HCT116 (cell line): ENCODE results near the gene ACTC1. TPM values are rescaled to one million over a fixed set of nuclear protein-coding genes. Genes with fewer than 3 reads are reported as not detected.

Source experiments
- ATAC-seq: fragments of 200-7000 bp; cut with Tn5 transposase; 2 replicates; pipeline ENCODE4 v1.9.1; 2020; ENCODE audit warnings: mild to moderate bottlenecking, moderate library complexity
- BruUV-seq: library from RNA; stranded (reverse); fragments of 400-500 nt; replicated peaks from 2 replicates; lab custom pipeline; 2021; lab: Mats Ljungman, UMichigan
- CTCF ChIA-PET: fragments of 300-600 bp; sonication (Branson Sonifier 250); formaldehyde crosslinking; loops from one replicate; lab custom pipeline; 2021; ENCODE audit warnings: antibody characterized with exemption; lab: Charles Lee
- POLR2A ChIA-PET: fragments of 300-600, 350-600 bp; sonication (Branson Sonifier 250); formaldehyde crosslinking; loops from one replicate; lab custom pipeline; 2021; ENCODE audit warnings: antibody characterized with exemption; lab: Charles Lee
- RAD21 ChIA-PET, 2 experiments: fragments of 300-600 bp; sonication (Branson Sonifier 250); formaldehyde crosslinking; loops; one replicate each; lab custom pipeline; 2023; ENCODE audit warnings: low total read pairs in 2 of 2; ENCODE audit not compliant: uncharacterized antibody in 2 of 2, unreplicated experiment in 2 of 2, low non-redundant PET in 1 of 2; lab: Charles Lee
- DNase-seq: peaks from one replicate; pipeline ENCODE4 v3.0.0-alpha.2; 2010; ENCODE audit warnings: low read depth, low spot score
- H2AFZ ChIP-seq: fragments of 200-600 bp; shearing (Covaris generic), sonication (generic); 2 replicates; pipeline ENCODE4 v1.6.1; 2017; ENCODE audit warnings: low read depth, mixed run types, mixed read lengths, antibody characterized with exemption, low read length; ENCODE audit not compliant: poor library complexity, severe bottlenecking
- H3K27ac ChIP-seq: 2 replicates; pipeline ENCODE4 v1.5.1; 2012; ENCODE audit warnings: low read depth, low read length
- H3K27me3 ChIP-seq: fragments of 200-600 bp; sonication (generic); 2 replicates; pipeline ENCODE4 v1.6.1; 2016; ENCODE audit warnings: mixed run types, low read length, mixed read lengths; ENCODE audit not compliant: insufficient read depth
- H3K36me3 ChIP-seq, 2 experiments: fragments of 200-500 bp in 1 of 2; fragments of 200-600 bp in 1 of 2; sonication (Bioruptor generic) in 1 of 2; sonication (generic) in 1 of 2; 2 replicates each; pipeline versions ENCODE4 v1.5.1 to v1.6.1; 2014 to 2016; ENCODE audit warnings: low read length in 2 of 2, inconsistent platforms in 1 of 2, mixed read lengths in 1 of 2, mixed run types in 1 of 2; ENCODE audit not compliant: insufficient read depth in 2 of 2, control insufficient read depth in 1 of 2
- H3K4me1 ChIP-seq, 2 experiments: fragments of 200-600 bp in 1 of 2; sonication (generic) in 1 of 2; 2 replicates each; pipeline versions ENCODE4 v1.5.1 to v1.6.1; 2012 to 2017; ENCODE audit warnings: low read length in 2 of 2, inconsistent platforms in 1 of 2, mild to moderate bottlenecking in 1 of 2, mixed read lengths in 1 of 2, mixed run types in 1 of 2, moderate library complexity in 1 of 2; ENCODE audit not compliant: insufficient read depth in 2 of 2, control insufficient read depth in 1 of 2
- H3K4me2 ChIP-seq: fragments of 200-600 bp; sonication (generic); 2 replicates; pipeline ENCODE4 v1.6.1; 2017; ENCODE audit warnings: mixed run types, low read length, mixed read lengths
- H3K4me3 ChIP-seq, 2 experiments: fragments of 200-600 bp in 1 of 2; sonication (generic) in 1 of 2; replicated peaks in 1 of 2; 2 replicates each; pipeline ENCODE4 v1.5.1; 2011 to 2016; ENCODE audit warnings: low read length in 2 of 2, control low read depth in 1 of 2, low read depth in 1 of 2, mild to moderate bottlenecking in 1 of 2, mixed read lengths in 1 of 2, mixed run types in 1 of 2
- H3K79me2 ChIP-seq: fragments of 200-600 bp; sonication (generic); 2 replicates; pipeline ENCODE4 v1.6.1; 2017; ENCODE audit warnings: mild to moderate bottlenecking, mixed run types, low read length, moderate library complexity, mixed read lengths; ENCODE audit not compliant: insufficient read depth
- H3K9ac ChIP-seq: fragments of 200-600 bp; sonication (generic); 2 replicates; pipeline ENCODE4 v1.6.1; 2016; ENCODE audit warnings: low read length, mixed read lengths
- H3K9me2 ChIP-seq: fragments of 200-600 bp; sonication (generic), shearing (Covaris generic); 2 replicates; pipeline ENCODE4 v1.6.1; 2017; ENCODE audit warnings: mixed run types, mild to moderate bottlenecking, moderate library complexity; ENCODE audit not compliant: insufficient read depth
- H3K9me3 ChIP-seq, 2 experiments: fragments of 200-500 bp in 1 of 2; fragments of 200-600 bp in 1 of 2; sonication (Bioruptor generic) in 1 of 2; sonication (generic) in 1 of 2; 2 replicates each; pipeline ENCODE4 v1.6.1; 2014 to 2017; ENCODE audit warnings: low read length in 2 of 2, mixed read lengths in 2 of 2, inconsistent platforms in 1 of 2, low read depth in 1 of 2, mild to moderate bottlenecking in 1 of 2, mixed run types in 1 of 2, moderate library complexity in 1 of 2; ENCODE audit not compliant: control insufficient read depth in 1 of 2, insufficient read depth in 1 of 2
- H4K20me1 ChIP-seq: fragments of 200-600 bp; sonication (generic), shearing (Covaris generic); 2 replicates; pipeline ENCODE4 v1.6.1; 2017; ENCODE audit warnings: mixed run types, mild to moderate bottlenecking, moderate library complexity; ENCODE audit not compliant: insufficient read depth
- ATF3 ChIP-seq: IDR thresholded peaks from 2 replicates; pipeline ENCODE4 v1.6.1; 2012
- CBX3 ChIP-seq: IDR thresholded peaks from 2 replicates; pipeline ENCODE4 v1.6.1; 2012; ENCODE audit warnings: low read depth
- CEBPB ChIP-seq: IDR thresholded peaks from 2 replicates; pipeline ENCODE4 v1.6.1; 2012; ENCODE audit warnings: low read depth
- CTCF ChIP-seq, 3 experiments: fragments of 200-600 bp in 1 of 3; sonication (generic) in 1 of 3; IDR thresholded peaks in 2 of 3; conservative IDR thresholded peaks in 1 of 3; 2 replicates each; pipeline ENCODE4 v1.5.1; 2012 to 2017; ENCODE audit warnings: low read depth in 2 of 3, low read length in 2 of 3, antibody characterized with exemption in 1 of 3, borderline replicate concordance in 1 of 3, control low read depth in 1 of 3, mild to moderate bottlenecking in 1 of 3, mixed read lengths in 1 of 3, mixed run types in 1 of 3, moderate library complexity in 1 of 3; ENCODE audit not compliant: insufficient read depth in 1 of 3
- EGR1 ChIP-seq: IDR thresholded peaks from 2 replicates; pipeline ENCODE4 v1.6.1; 2012; ENCODE audit warnings: low read depth
- EZH2 ChIP-seq: fragments of 200-600 bp; sonication (generic); IDR thresholded peaks from 2 replicates; pipeline ENCODE4 v1.6.1; 2017; ENCODE audit warnings: antibody characterized with exemption, mixed run types
- FOSL1 ChIP-seq: IDR thresholded peaks from 2 replicates; pipeline ENCODE4 v1.6.1; 2012; ENCODE audit warnings: low read depth
- JUND ChIP-seq: IDR thresholded peaks from 2 replicates; pipeline ENCODE4 v1.6.1; 2012
- MAX ChIP-seq: IDR thresholded peaks from 2 replicates; pipeline ENCODE4 v1.6.1; 2012
- POLR2A ChIP-seq: IDR thresholded peaks from 2 replicates; pipeline ENCODE4 v1.7.0; 2011; ENCODE audit warnings: borderline replicate concordance; ENCODE audit not compliant: insufficient read depth, insufficient read length; ENCODE audit errors: extremely low read depth
- SP1 ChIP-seq: IDR thresholded peaks from 2 replicates; pipeline ENCODE4 v1.6.1; 2012; ENCODE audit warnings: low read depth
- TCF7L2 ChIP-seq: IDR thresholded peaks from 2 replicates; pipeline ENCODE4 v1.7.0; 2011; ENCODE audit warnings: borderline replicate concordance, inconsistent platforms; ENCODE audit not compliant: insufficient read depth, insufficient read length; ENCODE audit errors: extremely low read depth
- ZBTB33 ChIP-seq: IDR thresholded peaks from 2 replicates; pipeline ENCODE4 v1.6.1; 2011; ENCODE audit warnings: mild to moderate bottlenecking, low read length, moderate library complexity; ENCODE audit not compliant: insufficient replicate concordance; ENCODE audit errors: extremely low read depth
- ZNF274 ChIP-seq: fragments of 200-500 bp; sonication (Bioruptor generic); IDR thresholded peaks from 2 replicates; pipeline ENCODE4 v1.6.1; 2014; ENCODE audit warnings: mild to moderate bottlenecking, low read depth, low read length, inconsistent platforms
- intact Hi-C: fragments of 100-400 bp; cut with micrococcal nuclease; formaldehyde crosslinking; loops from 2 replicates; pipeline ENCODE4 v1.10.0; 2022
- total RNA-seq: library from RNA; stranded (reverse); gene quantifications from one replicate; pipeline ENCODE4 v1.2.1, GENCODE V29; 2021; ENCODE audit not compliant: unreplicated experiment
- TF ChIP-seq, protein P1 (sequence below): IDR thresholded peaks from 2 replicates; pipeline ENCODE4 v1.6.1; 2012; ENCODE audit warnings: low read depth

ACTC1 gene
- total RNA-seq, 1 experiment from 2014 or later, result not detected

DNA sequence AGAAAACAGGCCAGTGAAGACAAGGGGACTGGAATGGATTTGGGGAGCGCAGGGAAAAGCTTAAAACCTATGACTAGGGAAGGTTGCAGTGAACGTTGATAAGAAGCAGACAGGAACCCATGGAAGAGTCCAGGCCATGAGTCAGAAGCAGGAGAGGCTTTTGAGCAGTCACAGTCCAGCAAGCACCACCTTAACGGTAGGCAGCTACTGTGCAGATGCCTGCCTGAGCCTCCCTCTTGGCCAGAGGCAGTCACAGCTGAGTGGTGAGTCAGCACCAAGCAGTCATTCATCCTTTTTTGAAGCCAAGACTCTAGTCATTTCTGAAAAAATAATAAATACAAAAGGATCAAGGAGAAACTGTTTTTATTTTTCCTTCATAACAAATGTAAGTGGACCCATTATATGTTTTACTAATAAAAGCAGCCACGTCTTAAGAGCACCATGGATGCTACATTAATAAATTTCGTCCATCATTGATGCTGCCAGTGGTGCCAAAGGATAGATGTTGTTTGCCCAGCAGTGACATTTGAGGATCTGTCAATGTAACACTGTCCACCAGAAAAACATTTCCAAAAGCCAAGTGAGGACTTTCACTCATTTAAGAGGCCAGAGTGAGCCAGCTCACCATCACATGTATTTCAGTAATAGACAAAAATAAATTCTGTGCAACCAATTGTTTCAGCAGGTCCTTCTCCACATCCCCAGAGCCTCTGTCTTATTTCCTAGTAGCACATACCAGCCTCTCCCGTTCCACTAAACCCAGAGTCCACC, 42.1 kb upstream of the ACTC1 start (continued):
- TF ChIP-seq ZBTB33, result no peak

- POLR2A ChIA-PET, result no interaction called here
- Histone ChIP-seq H3K9me2 (0 out of 2 replicates have a peak, but pooled peaks cover 3% of the 10 kb centered on the region), H3K9ac (no peak overlapping the region), H2AFZ (no peak overlapping the region), H3K36me3 (no peaks in the 10 kb centered on the region), H4K20me1 (no peaks in the 10 kb centered on the region), H3K4me1 (no peaks in the 10 kb centered on the region), H3K4me3 (no peak overlapping the region), H3K27me3 (no peaks in the 10 kb centered on the region), H3K9me3 (no peaks in the 10 kb centered on the region), H3K4me2 (no peak overlapping the region), H3K79me2 (no peaks in the 10 kb centered on the region), H3K27ac (no peak overlapping the region)
- no TSS peak for BruUV-seq
- no peak for ATAC-seq
- no peak for DNase-seq
- RAD21 ChIA-PET, result no interaction called here
- CTCF ChIA-PET, result no interaction called here
- intact Hi-C loops, result no loop called here
- TF ChIP-seq ATF3, result no peak
- TF ChIP-seq EZH2, result no peak
- no peak for TF ChIP-seq CEBPB
- no peak for TF ChIP-seq CTCF (IDR thresholded peaks at IDR 0.05 in 2 of 3, conservative IDR thresholded peaks at IDR 0.05 in 1 of 3; ENCODE audit: borderline replicate concordance in 1 of 3, insufficient read depth in 1 of 3, low read depth in 2 of 3, low read length in 2 of 3)
- TF ChIP-seq MAX, result no peak
- no peak for TF ChIP-seq CBX3
- TF ChIP-seq EGR1, result no peak
- TF ChIP-seq POLR2A, result no peak
- no peak for TF ChIP-seq TCF7L2
- TF ChIP-seq, protein P1, sequence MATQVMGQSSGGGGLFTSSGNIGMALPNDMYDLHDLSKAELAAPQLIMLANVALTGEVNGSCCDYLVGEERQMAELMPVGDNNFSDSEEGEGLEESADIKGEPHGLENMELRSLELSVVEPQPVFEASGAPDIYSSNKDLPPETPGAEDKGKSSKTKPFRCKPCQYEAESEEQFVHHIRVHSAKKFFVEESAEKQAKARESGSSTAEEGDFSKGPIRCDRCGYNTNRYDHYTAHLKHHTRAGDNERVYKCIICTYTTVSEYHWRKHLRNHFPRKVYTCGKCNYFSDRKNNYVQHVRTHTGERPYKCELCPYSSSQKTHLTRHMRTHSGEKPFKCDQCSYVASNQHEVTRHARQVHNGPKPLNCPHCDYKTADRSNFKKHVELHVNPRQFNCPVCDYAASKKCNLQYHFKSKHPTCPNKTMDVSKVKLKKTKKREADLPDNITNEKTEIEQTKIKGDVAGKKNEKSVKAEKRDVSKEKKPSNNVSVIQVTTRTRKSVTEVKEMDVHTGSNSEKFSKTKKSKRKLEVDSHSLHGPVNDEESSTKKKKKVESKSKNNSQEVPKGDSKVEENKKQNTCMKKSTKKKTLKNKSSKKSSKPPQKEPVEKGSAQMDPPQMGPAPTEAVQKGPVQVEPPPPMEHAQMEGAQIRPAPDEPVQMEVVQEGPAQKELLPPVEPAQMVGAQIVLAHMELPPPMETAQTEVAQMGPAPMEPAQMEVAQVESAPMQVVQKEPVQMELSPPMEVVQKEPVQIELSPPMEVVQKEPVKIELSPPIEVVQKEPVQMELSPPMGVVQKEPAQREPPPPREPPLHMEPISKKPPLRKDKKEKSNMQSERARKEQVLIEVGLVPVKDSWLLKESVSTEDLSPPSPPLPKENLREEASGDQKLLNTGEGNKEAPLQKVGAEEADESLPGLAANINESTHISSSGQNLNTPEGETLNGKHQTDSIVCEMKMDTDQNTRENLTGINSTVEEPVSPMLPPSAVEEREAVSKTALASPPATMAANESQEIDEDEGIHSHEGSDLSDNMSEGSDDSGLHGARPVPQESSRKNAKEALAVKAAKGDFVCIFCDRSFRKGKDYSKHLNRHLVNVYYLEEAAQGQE, result no peak
- no peak for TF ChIP-seq JUND
- TF ChIP-seq ZNF274, result no peak
- TF ChIP-seq FOSL1, result no peak
- no peak for TF ChIP-seq SP1
Measured at GRCh38 chr15:34828145-34828911, 33.0 kb upstream of the ACTC1 start.
